VCaP (cell line): Measurements from ENCODE around the gene MATN1.

Experiments
- H3K27ac ChIP-seq: fragments of 450-650 bp; 2 replicates; pipeline ENCODE4 v1.5.1; 2017
- CTCF ChIP-seq: fragments of 450-650 bp; conservative IDR thresholded peaks from 2 replicates; pipeline ENCODE4 v1.5.1; 2017; ENCODE audit warnings: mild to moderate bottlenecking, moderate library complexity

The MATN1 gene

GRCh38 chr1:30701258-30701633 is 22.1 kb downstream of the MATN1 start:
- TF ChIP-seq CTCF = no peak
- no peak overlapping the region for H3K27ac ChIP-seq

GRCh38 chr1:30700528-30701257 is 22.7 kb downstream of the MATN1 start:
- no peak for TF ChIP-seq CTCF
- H3K27ac ChIP-seq = no peak overlapping the region

- TF ChIP-seq CTCF = no peak
- no peak overlapping the region for H3K27ac ChIP-seq
Observed at GRCh38 chr1:30699762-30700161, 23.6 kb downstream of the MATN1 start.

GRCh38 chr1:30698401-30698981 is 24.9 kb downstream of the MATN1 start:
- no peak overlapping the region for H3K27ac ChIP-seq
- TF ChIP-seq CTCF = no peak

- no peak overlapping the region for H3K27ac ChIP-seq
- TF ChIP-seq CTCF = no peak
Observed at GRCh38 chr1:30697571-30698376, 25.6 kb downstream of the MATN1 start.

- TF ChIP-seq CTCF = no peak
- peak overlapping the region; percentile 66; the same call in 1 of the 2 replicates for H3K27ac ChIP-seq
Observed at GRCh38 chr1:30696831-30697230, 26.6 kb downstream of the MATN1 start.

- peak overlapping the region; percentile 66 for H3K27ac ChIP-seq
- no peak for TF ChIP-seq CTCF
Observed at GRCh38 chr1:30695439-30695841, 27.9 kb downstream of the MATN1 start.
